GM12801 (cell line): ENCODE measurements around the gene OLFML1.

Experiments
- TF ChIP-seq, protein P1 (sequence below): IDR thresholded peaks from one replicate; pipeline ENCODE4 v1.5.1; 2011; ENCODE audit warnings: control low read depth; ENCODE audit not compliant: insufficient read length; ENCODE audit errors: extremely low read depth

OLFML1 gene

GRCh38 chr11:7518811-7519562, 33.7 kb downstream of the OLFML1 start:
- TF ChIP-seq, protein P1, sequence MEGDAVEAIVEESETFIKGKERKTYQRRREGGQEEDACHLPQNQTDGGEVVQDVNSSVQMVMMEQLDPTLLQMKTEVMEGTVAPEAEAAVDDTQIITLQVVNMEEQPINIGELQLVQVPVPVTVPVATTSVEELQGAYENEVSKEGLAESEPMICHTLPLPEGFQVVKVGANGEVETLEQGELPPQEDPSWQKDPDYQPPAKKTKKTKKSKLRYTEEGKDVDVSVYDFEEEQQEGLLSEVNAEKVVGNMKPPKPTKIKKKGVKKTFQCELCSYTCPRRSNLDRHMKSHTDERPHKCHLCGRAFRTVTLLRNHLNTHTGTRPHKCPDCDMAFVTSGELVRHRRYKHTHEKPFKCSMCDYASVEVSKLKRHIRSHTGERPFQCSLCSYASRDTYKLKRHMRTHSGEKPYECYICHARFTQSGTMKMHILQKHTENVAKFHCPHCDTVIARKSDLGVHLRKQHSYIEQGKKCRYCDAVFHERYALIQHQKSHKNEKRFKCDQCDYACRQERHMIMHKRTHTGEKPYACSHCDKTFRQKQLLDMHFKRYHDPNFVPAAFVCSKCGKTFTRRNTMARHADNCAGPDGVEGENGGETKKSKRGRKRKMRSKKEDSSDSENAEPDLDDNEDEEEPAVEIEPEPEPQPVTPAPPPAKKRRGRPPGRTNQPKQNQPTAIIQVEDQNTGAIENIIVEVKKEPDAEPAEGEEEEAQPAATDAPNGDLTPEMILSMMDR: no peak

GRCh38 chr11:7520011-7520942, 35.0 kb downstream of the OLFML1 start:
- TF ChIP-seq, protein P1: no peak

DNA sequence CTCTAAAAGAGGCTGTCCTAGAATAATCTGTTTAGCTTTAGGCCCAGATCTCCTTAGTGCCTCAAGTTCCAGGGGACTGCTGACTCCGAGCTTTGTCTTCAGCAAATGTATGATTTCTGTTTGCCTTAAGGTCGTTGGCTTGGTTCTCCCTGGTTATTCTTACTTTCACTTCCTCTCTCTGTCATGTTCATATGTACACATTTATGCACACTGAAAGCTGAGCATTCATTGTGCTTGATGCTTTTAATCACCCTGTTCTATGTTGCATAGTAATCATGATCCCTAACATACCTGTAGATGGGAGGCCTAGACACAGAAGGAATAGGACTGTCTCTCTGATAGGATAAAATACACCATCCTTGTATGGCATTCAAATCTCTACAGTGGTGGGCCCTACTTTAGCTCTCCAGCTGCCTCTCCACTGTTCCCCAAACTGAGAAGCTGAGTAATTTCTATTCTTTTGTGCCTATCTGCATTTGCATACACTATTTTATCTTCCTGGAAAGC, 35.7 kb downstream of the OLFML1 start:
- TF ChIP-seq, protein P1: no peak

DNA sequence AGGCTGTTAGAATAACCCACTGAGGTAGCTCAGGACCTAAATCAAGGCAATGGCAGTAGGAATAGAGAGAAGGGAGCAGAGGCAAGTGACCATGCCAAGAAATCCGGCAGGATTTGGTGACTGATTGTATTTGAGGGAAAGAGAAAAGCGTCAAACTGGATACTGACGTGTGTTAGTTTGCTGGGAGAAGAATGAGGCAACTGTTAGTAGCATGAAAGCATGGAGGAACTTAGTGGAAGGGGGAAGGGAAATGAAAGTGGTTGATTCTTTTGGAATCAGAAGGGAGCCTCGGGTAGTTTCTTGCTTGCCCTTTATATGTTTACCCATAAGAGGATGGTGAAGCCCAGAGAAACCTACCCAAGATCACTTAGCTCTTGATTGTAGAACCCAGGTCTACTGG, 36.8 kb downstream of the OLFML1 start:
- TF ChIP-seq, protein P1: no peak

DNA sequence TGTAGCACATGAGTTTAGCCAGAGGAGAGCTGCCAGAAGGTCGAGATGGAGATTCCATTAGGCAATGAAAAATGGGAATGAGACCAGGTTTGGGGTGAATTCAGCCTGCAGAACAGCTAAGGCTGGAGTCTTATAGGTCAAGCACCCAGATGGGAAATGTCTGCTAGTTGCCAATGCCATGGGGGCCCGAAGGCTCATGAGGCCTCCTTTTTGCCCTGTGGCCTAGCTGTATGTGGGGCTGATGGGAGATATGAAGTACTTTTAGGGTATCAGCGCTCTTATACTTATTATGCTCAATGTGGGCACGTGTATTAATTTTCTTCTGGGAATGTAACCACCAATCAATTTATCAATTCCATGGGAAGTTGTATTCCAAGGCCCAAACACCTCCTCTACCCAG, 37.2 kb downstream of the OLFML1 start:
- TF ChIP-seq, protein P1: no peak

DNA sequence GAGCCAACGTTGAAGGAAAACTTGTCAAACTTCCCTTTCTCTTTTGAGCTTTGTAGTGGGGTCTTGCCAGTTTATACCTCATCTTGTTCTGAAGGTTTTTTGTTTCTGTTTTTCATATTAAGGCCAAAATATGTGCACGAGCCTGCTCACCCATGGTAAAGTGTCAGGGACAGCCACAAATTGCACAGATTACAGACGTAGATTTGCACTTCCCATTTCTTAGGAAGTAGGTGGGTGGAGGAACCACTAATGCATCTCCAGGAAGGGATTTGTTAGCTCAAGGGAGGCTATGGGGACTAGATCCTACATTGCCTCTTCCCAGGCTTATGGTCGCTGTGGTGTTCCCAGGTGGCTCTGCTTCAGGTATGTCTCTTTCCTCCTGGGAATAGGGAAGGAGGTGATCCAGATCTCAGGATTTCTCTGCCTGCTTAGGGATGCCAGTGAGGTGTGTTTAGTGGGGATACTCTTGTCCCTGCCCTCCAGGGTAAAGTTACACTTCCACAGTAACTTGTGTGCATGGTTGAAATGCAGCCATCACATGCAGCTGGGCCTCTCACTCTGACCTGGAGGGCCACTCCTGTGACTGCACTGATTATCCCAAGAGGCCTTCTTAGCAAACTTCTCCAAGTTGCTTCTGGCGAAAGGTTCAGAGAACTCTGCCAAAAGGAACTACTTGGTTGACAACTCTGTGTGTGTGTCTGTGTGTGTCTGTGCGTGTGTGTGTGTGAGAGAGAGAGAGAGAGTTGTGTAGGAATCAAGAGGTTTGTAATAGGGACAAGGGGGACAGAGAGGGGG, 38.3 kb downstream of the OLFML1 start:
- TF ChIP-seq, protein P1: no peak
